Measurements from ENCODE around the gene SNRNP27.
"Not testable (repeated sequence)": the region's sequence is repeated elsewhere in the genome, so short reads cannot be mapped to it uniquely, and the experiment has no call there.

The SNRNP27 gene

GRCh38 chr2:69893684-69894551 is at the start of gene SNRNP27:
SNRNP27 (plus strand) TSS chr2:69893956; CDS start chr2:69893985, 29 bp downstream.
- DNase-seq: peak; percentile 77 to 80

- no peak for DNase-seq
Observed at GRCh38 chr2:69843993-69844392, 49.8 kb upstream of the SNRNP27 start.

- DNase-seq: no peak
Observed at GRCh38 chr2:69844560-69844959, 49.2 kb upstream of the SNRNP27 start.

- DNase-seq: no peak
Observed at GRCh38 chr2:69846182-69847067, 47.3 kb upstream of the SNRNP27 start.

GRCh38 chr2:69847068-69847828 is 46.5 kb upstream of the SNRNP27 start:
- no peak for DNase-seq

GRCh38 chr2:69848186-69848790 is 45.5 kb upstream of the SNRNP27 start:
- no peak for DNase-seq

- DNase-seq: no peak
Observed at GRCh38 chr2:69858261-69858660, 35.5 kb upstream of the SNRNP27 start.

GRCh38 chr2:69863298-69863697 is 30.5 kb upstream of the SNRNP27 start:
- DNase-seq: no peak

- no peak for DNase-seq
Observed at GRCh38 chr2:69888451-69888850, 5.3 kb upstream of the SNRNP27 start.

GRCh38 chr2:69889302-69889701 is 4.5 kb upstream of the SNRNP27 start:
- no peak for DNase-seq

GRCh38 chr2:69890881-69891280 is 2.9 kb upstream of the SNRNP27 start:
- no peak for DNase-seq

- DNase-seq: not testable (repeated sequence)
Observed at GRCh38 chr2:69892838-69893424, 825 bp upstream of the SNRNP27 start.

GRCh38 chr2:69894737-69895136 is 981 bp downstream of the SNRNP27 start:
- DNase-seq: not testable (repeated sequence)

- no peak for DNase-seq
Observed at GRCh38 chr2:69902213-69902922, 8.6 kb downstream of the SNRNP27 start.

GRCh38 chr2:69907216-69907615 is 13.5 kb downstream of the SNRNP27 start:
- no peak for DNase-seq

GRCh38 chr2:69911985-69912563 is 18.3 kb downstream of the SNRNP27 start:
- DNase-seq: peak; percentile 15 to 27

GRCh38 chr2:69914164-69914949 is 20.6 kb downstream of the SNRNP27 start:
- peak; percentile 99 to 100 for DNase-seq

- DNase-seq: no peak
Observed at GRCh38 chr2:69914950-69915945, 21.5 kb downstream of the SNRNP27 start, which contains the start of gene MXD1. MXD1 (plus strand) TSS chr2:69915109; CDS start chr2:69915331, 222 bp downstream.

GRCh38 chr2:69916106-69916505 is 22.4 kb downstream of the SNRNP27 start:
- DNase-seq: no peak

Measured in NCI-H187 (cell line).